H9 (cell line): Measurements from ENCODE around the gene ASIC3. TPM values are rescaled to one million over a fixed set of nuclear protein-coding genes. Genes with fewer than 3 reads are reported as not detected.

ENCODE experiments used
- DNase-seq: peaks from one replicate; pipeline ENCODE4 v3.0.0-alpha.2; 2017
- H2AFZ ChIP-seq: one replicate; pipeline ENCODE4 v1.6.1; 2013; ENCODE audit warnings: mild to moderate bottlenecking, low read length, control low read depth, moderate library complexity
- H2AK5ac ChIP-seq: 2 replicates; pipeline ENCODE4 v1.6.1; 2013; ENCODE audit warnings: low read length, control low read depth, mixed read lengths; ENCODE audit not compliant: insufficient read length
- H2BK120ac ChIP-seq: one replicate; pipeline ENCODE4 v1.6.1; 2013; ENCODE audit warnings: low read depth, mild to moderate bottlenecking, low read length, control low read depth, inconsistent platforms; ENCODE audit not compliant: poor library complexity, severe bottlenecking
- H2BK12ac ChIP-seq: 2 replicates; pipeline ENCODE4 v1.6.1; 2013; ENCODE audit warnings: low read length, control low read depth, mixed read lengths, low read depth; ENCODE audit not compliant: insufficient read length
- H2BK15ac ChIP-seq: 2 replicates; pipeline ENCODE4 v1.6.1; 2013; ENCODE audit warnings: low read depth, low read length, control low read depth
- H2BK20ac ChIP-seq: one replicate; pipeline ENCODE4 v1.6.1; 2013; ENCODE audit warnings: low read depth, mild to moderate bottlenecking, low read length, control low read depth, inconsistent platforms; ENCODE audit not compliant: poor library complexity, severe bottlenecking
- H2BK5ac ChIP-seq: 2 replicates; pipeline ENCODE4 v1.6.1; 2013; ENCODE audit warnings: low read length, control low read depth, mixed read lengths; ENCODE audit not compliant: insufficient read length
- H3K14ac ChIP-seq: 2 replicates; pipeline ENCODE4 v1.6.1; 2013; ENCODE audit warnings: low read length, control low read depth; ENCODE audit not compliant: insufficient read depth
- H3K18ac ChIP-seq: 2 replicates; pipeline ENCODE4 v1.6.1; 2013; ENCODE audit warnings: low read depth, mild to moderate bottlenecking, mixed read lengths, low read length, control low read depth; ENCODE audit not compliant: insufficient read length
- H3K23ac ChIP-seq: 2 replicates; pipeline ENCODE4 v1.6.1; 2013; ENCODE audit warnings: low read length, control low read depth, mixed read lengths, low read depth; ENCODE audit not compliant: insufficient read length
- H3K23me2 ChIP-seq: 2 replicates; pipeline ENCODE4 v1.6.1; 2013; ENCODE audit warnings: low read depth, mild to moderate bottlenecking, mixed read lengths, low read length, control low read depth; ENCODE audit not compliant: insufficient read length, poor library complexity, severe bottlenecking
- H3K27ac ChIP-seq: 2 replicates; pipeline ENCODE4 v1.5.1; 2013; ENCODE audit warnings: low read length, control low read depth, mixed read lengths, low read depth; ENCODE audit not compliant: insufficient read length
- H3K27me3 ChIP-seq: 2 replicates; pipeline ENCODE4 v1.6.1; 2013; ENCODE audit warnings: low read length, control low read depth, inconsistent platforms; ENCODE audit not compliant: insufficient read depth
- H3K4ac ChIP-seq: 2 replicates; pipeline ENCODE4 v1.6.1; 2013; ENCODE audit warnings: low read depth, mild to moderate bottlenecking, control low read depth, inconsistent platforms, low read length, moderate library complexity
- H3K4me1 ChIP-seq: 2 replicates; pipeline ENCODE4 v1.6.1; 2013; ENCODE audit warnings: low read length, control low read depth, inconsistent platforms; ENCODE audit not compliant: insufficient read depth
- H3K4me2 ChIP-seq: 2 replicates; pipeline ENCODE4 v1.6.1; 2013; ENCODE audit warnings: low read length, control low read depth, mixed read lengths; ENCODE audit not compliant: insufficient read length, insufficient read depth
- H3K56ac ChIP-seq: 2 replicates; pipeline ENCODE4 v1.6.1; 2013; ENCODE audit warnings: low read depth, mild to moderate bottlenecking, mixed read lengths, low read length, control low read depth; ENCODE audit not compliant: insufficient read length
- H3K79me1 ChIP-seq: 2 replicates; pipeline ENCODE4 v1.6.1; 2013; ENCODE audit warnings: low read depth, mild to moderate bottlenecking, moderate library complexity, low read length, control low read depth, inconsistent platforms; ENCODE audit not compliant: insufficient read depth, poor library complexity, severe bottlenecking
- H3K79me2 ChIP-seq: 2 replicates; pipeline ENCODE4 v1.6.1; 2013; ENCODE audit warnings: low read length, control low read depth, inconsistent platforms; ENCODE audit not compliant: insufficient read depth
- H3K9ac ChIP-seq: 2 replicates; pipeline ENCODE4 v1.6.1; 2013; ENCODE audit warnings: low read length, control low read depth, mixed read lengths; ENCODE audit not compliant: insufficient read length; ENCODE audit errors: extremely low read depth
- H3K9me3 ChIP-seq: one replicate; pipeline ENCODE4 v1.6.1; 2013; ENCODE audit warnings: low read depth, low read length, inconsistent platforms; ENCODE audit not compliant: control insufficient read depth
- H3T11ph ChIP-seq: one replicate; pipeline ENCODE4 v1.6.1; 2013; ENCODE audit warnings: mild to moderate bottlenecking, low read length, control low read depth, inconsistent platforms
- H4K20me1 ChIP-seq: one replicate; pipeline ENCODE4 v1.6.1; 2013; ENCODE audit not compliant: control insufficient read depth, insufficient read length, insufficient read depth
- H4K5ac ChIP-seq: 2 replicates; pipeline ENCODE4 v1.6.1; 2013; ENCODE audit warnings: low read depth, mild to moderate bottlenecking, mixed read lengths, low read length, control low read depth; ENCODE audit not compliant: insufficient read length
- H4K8ac ChIP-seq: replicated peaks from 2 replicates; pipeline ENCODE4 v1.6.1; 2013; ENCODE audit warnings: low read length, control low read depth, mixed read lengths, low read depth; ENCODE audit not compliant: insufficient read length
- H4K91ac ChIP-seq: 2 replicates; pipeline ENCODE4 v1.6.1; 2013; ENCODE audit warnings: low read depth, mild to moderate bottlenecking, moderate library complexity, mixed read lengths, low read length, control low read depth; ENCODE audit not compliant: insufficient read length
- H3K27ac Mint-ChIP-seq, 3 experiments: 2 replicates in 2 of 3; 3 replicates in 1 of 3; pipeline ENCODE4 v1.8.0; 2020 to 2021; ENCODE audit warnings: mixed read lengths in 3 of 3, mild to moderate bottlenecking in 1 of 3, moderate library complexity in 1 of 3
- H3K27me3 Mint-ChIP-seq: 2 replicates; pipeline ENCODE4 v1.8.0; 2021; ENCODE audit warnings: low read depth, mild to moderate bottlenecking, moderate library complexity, mixed read lengths
- H3K36me3 Mint-ChIP-seq, 3 experiments: 2 replicates in 2 of 3; 3 replicates in 1 of 3; pipeline ENCODE4 v1.8.0; 2020 to 2021; ENCODE audit warnings: low read depth in 3 of 3, mixed read lengths in 3 of 3; ENCODE audit not compliant: insufficient read depth in 1 of 3
- H3K4me1 Mint-ChIP-seq, 2 experiments: 2 replicates each; pipeline ENCODE4 v1.8.0; 2020; ENCODE audit warnings: mixed read lengths in 2 of 2
- H3K4me3 Mint-ChIP-seq, 2 experiments: 2 replicates in 1 of 2; 3 replicates in 1 of 2; pipeline ENCODE4 v1.8.0; 2020 to 2021; ENCODE audit warnings: mild to moderate bottlenecking in 2 of 2, mixed read lengths in 2 of 2, moderate library complexity in 1 of 2
- H3K9me3 Mint-ChIP-seq, 2 experiments: 2 replicates in 1 of 2; 3 replicates in 1 of 2; pipeline ENCODE4 v1.8.0; 2020; ENCODE audit warnings: mild to moderate bottlenecking in 2 of 2, mixed read lengths in 2 of 2, moderate library complexity in 1 of 2
- WGBS: extraction: QIAGEN DNeasy Blood & Tissue Kit; methylation state at CpG from one replicate; pipeline ENCODE4 v1.1.7; 2013; ENCODE audit warnings: missing lambda C conversion rate, low lambda C conversion rate, mixed read lengths; ENCODE audit not compliant: insufficient read length; ENCODE audit errors: extremely low coverage; 5-methylcytosine and 5-hydroxymethylcytosine counted together
- total RNA-seq: library from RNA; stranded (reverse); gene quantifications from 2 replicates; pipeline ENCODE4 v1.2.1, GENCODE V29; 2021
- TF ChIP-seq, protein P1 (sequence below): fragments of 200-600 bp; sonication (generic); conservative IDR thresholded peaks from 3 replicates; pipeline ENCODE4 v1.8.0; 2021; ENCODE audit warnings: antibody characterized with exemption, mild to moderate bottlenecking

ASIC3 gene
- total RNA-seq, 1 experiment from 2014 or later, result 1.7 TPM

DNA sequence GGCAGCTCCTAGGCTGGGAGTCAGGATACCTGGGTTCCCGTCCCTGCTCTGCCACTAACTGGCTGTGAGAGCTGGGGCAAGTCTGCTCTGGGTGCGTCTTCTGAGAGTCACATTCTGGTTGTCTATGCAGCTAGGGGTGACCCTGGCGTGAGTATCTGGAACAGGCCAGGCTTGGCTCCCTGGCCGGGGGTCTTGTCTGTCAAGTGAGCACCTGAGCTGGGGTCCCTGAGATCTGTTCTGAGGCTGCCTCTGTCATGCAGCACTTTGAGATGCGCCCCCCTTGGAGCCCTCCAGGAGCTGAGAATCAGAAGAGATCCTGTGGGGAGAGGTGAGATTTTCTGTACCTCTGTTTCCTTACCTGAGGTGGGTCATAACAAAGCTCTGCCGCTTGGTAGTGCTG lies 45.4 kb downstream of the ASIC3 start:
- Histone ChIP-seq H3T11ph (no peak overlapping the region), H2BK15ac (no peak overlapping the region), H2AK5ac (no peak overlapping the region), H3K27me3 (no peaks in the 10 kb centered on the region), H3K9ac (no peak overlapping the region), H2AFZ (no peak overlapping the region), H4K91ac (no peak overlapping the region), H3K79me2 (peaks cover 27% of the 10 kb centered on the region), H3K23ac (no peak overlapping the region), H3K4me1 (no peaks in the 10 kb centered on the region), H3K27ac (no peak overlapping the region), H2BK20ac (no peak overlapping the region), H3K79me1 (peaks cover 7% of the 10 kb centered on the region), H2BK12ac (no peak overlapping the region), H3K4ac (no peak overlapping the region), H4K20me1 (no peaks in the 10 kb centered on the region), H4K5ac (no peak overlapping the region), H3K9me3 (no peaks in the 10 kb centered on the region), H3K4me2 (no peak overlapping the region), H4K8ac (no peak overlapping the region), H3K14ac (no peak overlapping the region), H2BK5ac (no peak overlapping the region), H3K56ac (no peak overlapping the region), H3K23me2 (no peaks in the 10 kb centered on the region), H3K18ac (no peak overlapping the region), H2BK120ac (no peak overlapping the region)
- no peak for DNase-seq
- peaks cover 25 to 29% of the 10 kb centered on the region in 2 experiments for H3K4me1 Mint-ChIP-seq
- no peaks in the 10 kb centered on the region for H3K9me3 Mint-ChIP-seq
- no CpG with 5 or more reads among the region's 6 CpGs for WGBS
- H3K36me3 Mint-ChIP-seq, result peaks cover 0 to 35% (median 10%) of the 10 kb centered on the region in 3 experiments; a peak in 5 of 7 replicates
- H3K4me3 Mint-ChIP-seq, result no peak overlapping the region
- peaks cover 3% of the 10 kb centered on the region for H3K27me3 Mint-ChIP-seq
- H3K27ac Mint-ChIP-seq, result no peak overlapping the region
- TF ChIP-seq, protein P1, sequence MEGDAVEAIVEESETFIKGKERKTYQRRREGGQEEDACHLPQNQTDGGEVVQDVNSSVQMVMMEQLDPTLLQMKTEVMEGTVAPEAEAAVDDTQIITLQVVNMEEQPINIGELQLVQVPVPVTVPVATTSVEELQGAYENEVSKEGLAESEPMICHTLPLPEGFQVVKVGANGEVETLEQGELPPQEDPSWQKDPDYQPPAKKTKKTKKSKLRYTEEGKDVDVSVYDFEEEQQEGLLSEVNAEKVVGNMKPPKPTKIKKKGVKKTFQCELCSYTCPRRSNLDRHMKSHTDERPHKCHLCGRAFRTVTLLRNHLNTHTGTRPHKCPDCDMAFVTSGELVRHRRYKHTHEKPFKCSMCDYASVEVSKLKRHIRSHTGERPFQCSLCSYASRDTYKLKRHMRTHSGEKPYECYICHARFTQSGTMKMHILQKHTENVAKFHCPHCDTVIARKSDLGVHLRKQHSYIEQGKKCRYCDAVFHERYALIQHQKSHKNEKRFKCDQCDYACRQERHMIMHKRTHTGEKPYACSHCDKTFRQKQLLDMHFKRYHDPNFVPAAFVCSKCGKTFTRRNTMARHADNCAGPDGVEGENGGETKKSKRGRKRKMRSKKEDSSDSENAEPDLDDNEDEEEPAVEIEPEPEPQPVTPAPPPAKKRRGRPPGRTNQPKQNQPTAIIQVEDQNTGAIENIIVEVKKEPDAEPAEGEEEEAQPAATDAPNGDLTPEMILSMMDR, result no peak
